Measurements from ENCODE around the gene USP16. TPM values are rescaled to one million over a fixed set of nuclear protein-coding genes. Genes with fewer than 3 reads are reported as not detected.
"Not testable (repeated sequence)": the region's sequence is repeated elsewhere in the genome, so short reads cannot be mapped to it uniquely, and the experiment has no call there.

USP16 gene
- 17.4 and 21.4 TPM in 2 replicates for total RNA-seq

GRCh38 chr21:29024474-29025327, at the start of gene USP16:
TSS of gene USP16 (plus strand) at chr21:29024668. CDS start at chr21:29027914, 3,246 bp downstream.
- peak; percentile 99 for DNase-seq (ENCODE audit: low read depth in 2 of 2)

- no peak for DNase-seq (ENCODE audit: low read depth in 2 of 2)
Measured at GRCh38 chr21:28975397-28975796, 49.1 kb upstream of the USP16 start.

- no peak for DNase-seq (ENCODE audit: low read depth in 2 of 2)
Measured at GRCh38 chr21:28979092-28979491, 45.4 kb upstream of the USP16 start.

GRCh38 chr21:28982637-28983036, 41.8 kb upstream of the USP16 start:
- DNase-seq (ENCODE audit: low read depth in 2 of 2) = no peak

GRCh38 chr21:28986677-28987076, 37.8 kb upstream of the USP16 start:
- DNase-seq (ENCODE audit: low read depth in 2 of 2) = no peak

- peak in 1 of 2 donors; percentile 19 for DNase-seq (ENCODE audit: low read depth in 2 of 2)
Measured at GRCh38 chr21:28988146-28988545, 36.3 kb upstream of the USP16 start.

- DNase-seq (ENCODE audit: low read depth in 2 of 2) = no peak
Measured at GRCh38 chr21:28991861-28992525, 32.5 kb upstream of the USP16 start.

GRCh38 chr21:28992526-28993292, 31.8 kb upstream of the USP16 start, which contains the start of gene LTN1:
TSS of gene LTN1 (minus strand) at chr21:28992877. CDS start at chr21:28992805, 72 bp downstream.
- DNase-seq (ENCODE audit: low read depth in 2 of 2) = peak; percentile 99 to 100

- no peak for DNase-seq (ENCODE audit: low read depth in 2 of 2)
Measured at GRCh38 chr21:28993293-28993629, 31.2 kb upstream of the USP16 start.

- peak; percentile 97 to 98 for DNase-seq (ENCODE audit: low read depth in 2 of 2)
Measured at GRCh38 chr21:29002442-29003144, 21.9 kb upstream of the USP16 start.

GRCh38 chr21:29005696-29006095, 18.8 kb upstream of the USP16 start:
- DNase-seq (ENCODE audit: low read depth in 2 of 2) = no peak

GRCh38 chr21:29007135-29007534, 17.3 kb upstream of the USP16 start:
- no peak for DNase-seq (ENCODE audit: low read depth in 2 of 2)

- no peak for DNase-seq (ENCODE audit: low read depth in 2 of 2)
Measured at GRCh38 chr21:29007810-29008209, 16.7 kb upstream of the USP16 start.

- no peak for DNase-seq (ENCODE audit: low read depth in 2 of 2)
Measured at GRCh38 chr21:29008367-29008766, 16.1 kb upstream of the USP16 start.

- not testable (repeated sequence) for DNase-seq (ENCODE audit: low read depth in 2 of 2)
Measured at GRCh38 chr21:29011236-29011635, 13.2 kb upstream of the USP16 start.

GRCh38 chr21:29017639-29018237, 6.7 kb upstream of the USP16 start:
- peak; percentile 1 to 10 for DNase-seq (ENCODE audit: low read depth in 2 of 2)

- peak in 1 of 2 donors; percentile 9 for DNase-seq (ENCODE audit: low read depth in 2 of 2)
Measured at GRCh38 chr21:29018540-29018939, 5.9 kb upstream of the USP16 start.

GRCh38 chr21:29022166-29022565, 2.3 kb upstream of the USP16 start:
- no peak for DNase-seq (ENCODE audit: low read depth in 2 of 2)

- peak; percentile 46 to 50 for DNase-seq (ENCODE audit: low read depth in 2 of 2)
Measured at GRCh38 chr21:29025328-29025713, 853 bp downstream of the USP16 start.

GRCh38 chr21:29029524-29029923, 5.1 kb downstream of the USP16 start:
- DNase-seq (ENCODE audit: low read depth in 2 of 2) = no peak

- DNase-seq (ENCODE audit: low read depth in 2 of 2) = no peak
Measured at GRCh38 chr21:29030909-29031308, 6.4 kb downstream of the USP16 start.

Data from lung microvascular endothelial cell (primary cell).